Mucosa of stomach (tissue), 1 donor: ENCODE data around the gene PPEF1.
"Not testable (repeated sequence)": the region's sequence is repeated elsewhere in the genome, so short reads cannot be mapped to it uniquely, and the experiment has no call there.

Experiments used
- H3K27me3 ChIP-seq: one replicate; pipeline ENCODE4 v1.7.0; 2013; ENCODE audit warnings: mild to moderate bottlenecking, low read length; ENCODE audit not compliant: control insufficient read depth, insufficient read depth
- H3K36me3 ChIP-seq: one replicate; pipeline ENCODE4 v1.7.0; 2013; ENCODE audit warnings: low read length; ENCODE audit not compliant: control insufficient read depth, insufficient read depth
- H3K4me1 ChIP-seq: one replicate; pipeline ENCODE4 v1.7.0; 2013; ENCODE audit warnings: mild to moderate bottlenecking, low read length; ENCODE audit not compliant: control insufficient read depth, insufficient read depth
- H3K4me3 ChIP-seq: one replicate; pipeline ENCODE4 v1.7.0; 2013; ENCODE audit warnings: low read length
- H3K9ac ChIP-seq: one replicate; pipeline ENCODE4 v1.7.0; 2013; ENCODE audit warnings: mild to moderate bottlenecking, low read length, moderate library complexity
- H3K9me3 ChIP-seq: one replicate; pipeline ENCODE4 v1.7.0; 2013; ENCODE audit warnings: mild to moderate bottlenecking, low read length, moderate library complexity; ENCODE audit not compliant: control insufficient read depth
- donor health status: Pancreatic carcinoma.

Gene PPEF1

DNA sequence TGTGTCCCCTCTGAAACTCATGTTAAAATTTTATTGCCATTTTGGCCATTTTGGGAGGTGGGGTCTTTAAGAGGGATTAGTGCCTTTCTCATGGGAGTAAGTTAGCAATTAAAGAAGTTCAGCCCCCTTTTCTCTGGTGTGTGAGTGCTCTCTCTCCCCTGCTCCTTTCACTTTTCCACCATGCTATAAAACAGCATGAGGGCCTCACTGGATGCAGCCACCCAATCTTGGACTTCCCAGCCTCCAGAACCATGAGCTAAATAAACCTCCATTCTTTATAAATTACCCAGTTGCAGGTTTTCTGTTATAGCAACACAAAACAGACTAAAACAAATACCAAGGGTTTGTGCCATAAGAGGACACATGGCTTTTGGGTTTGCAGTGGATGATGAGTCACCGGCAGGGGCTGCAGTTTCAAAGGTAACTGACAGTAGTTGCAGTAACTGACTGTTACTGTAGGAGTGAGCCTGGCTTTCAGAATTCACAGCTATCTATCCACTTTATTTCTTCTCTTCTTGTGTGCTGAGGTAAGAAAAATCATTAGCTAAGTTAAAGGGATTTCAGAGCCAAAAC, 121.5 kb downstream of the PPEF1 start:
- Histone ChIP-seq H3K9me3 (no peaks in the 10 kb centered on the region), H3K9ac (no peak overlapping the region), H3K4me1 (no peaks in the 10 kb centered on the region), H3K36me3 (no peaks in the 10 kb centered on the region), H3K27me3 (no peaks in the 10 kb centered on the region), H3K4me3 (no peak overlapping the region)

DNA sequence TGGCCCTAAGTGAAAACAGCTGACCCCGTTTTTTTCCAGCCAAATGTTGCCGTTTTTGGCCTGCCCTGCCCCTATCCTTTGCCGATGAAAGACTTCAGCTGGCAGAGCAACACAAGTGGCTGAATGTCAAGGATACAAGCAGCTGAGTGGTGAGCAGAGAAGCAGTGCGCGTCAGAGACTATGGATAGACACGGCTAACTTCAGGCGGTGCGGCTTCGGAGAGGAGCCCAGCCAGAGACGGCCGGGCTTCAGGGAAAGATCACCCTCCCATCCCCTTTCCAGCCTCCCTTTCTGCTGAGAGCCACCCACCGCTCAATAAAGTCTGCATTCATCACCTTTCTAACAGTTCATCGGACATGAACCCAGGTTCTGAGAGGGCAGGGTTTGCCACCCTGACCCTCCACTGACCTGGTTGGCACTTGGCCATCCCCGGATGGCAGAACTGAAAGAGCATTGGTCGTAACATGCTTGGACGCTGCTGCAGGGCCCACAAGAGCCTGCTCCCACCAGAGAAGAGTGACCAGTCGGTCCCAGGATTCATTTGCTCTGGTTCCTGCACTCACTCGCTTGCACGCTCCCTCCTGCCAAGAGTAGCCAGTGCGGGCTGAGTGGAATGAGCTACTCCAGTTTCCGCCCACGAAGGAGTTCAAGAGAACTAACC, 125.8 kb downstream of the PPEF1 start:
- no peak overlapping the region for H3K9ac ChIP-seq
- H3K27me3 ChIP-seq, result no peaks in the 10 kb centered on the region
- H3K4me1 ChIP-seq, result no peaks in the 10 kb centered on the region
- no peak overlapping the region for H3K4me3 ChIP-seq
- H3K36me3 ChIP-seq, result no peaks in the 10 kb centered on the region
- H3K9me3 ChIP-seq, result no peaks in the 10 kb centered on the region

DNA sequence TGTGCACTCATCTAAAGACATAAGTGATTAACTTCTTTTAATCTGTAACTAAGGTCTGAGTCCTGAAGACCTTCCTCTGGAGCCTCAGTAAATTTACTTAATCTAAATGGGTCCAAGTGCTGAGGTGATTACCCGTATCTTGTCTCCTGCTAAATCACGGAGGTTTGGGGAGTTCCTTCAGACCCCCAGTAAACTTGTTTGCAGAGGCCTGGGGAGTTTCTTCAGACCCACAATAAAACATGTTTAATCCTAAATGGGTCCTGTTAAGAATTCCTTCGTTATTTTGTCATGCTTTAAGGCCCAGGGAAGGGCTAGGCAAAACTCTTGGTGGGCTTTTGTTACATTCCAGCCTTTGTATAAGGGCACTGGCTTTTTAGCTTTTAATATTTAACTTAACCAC, 140.5 kb downstream of the PPEF1 start:
- H3K4me3 ChIP-seq, result not testable (repeated sequence)

DNA sequence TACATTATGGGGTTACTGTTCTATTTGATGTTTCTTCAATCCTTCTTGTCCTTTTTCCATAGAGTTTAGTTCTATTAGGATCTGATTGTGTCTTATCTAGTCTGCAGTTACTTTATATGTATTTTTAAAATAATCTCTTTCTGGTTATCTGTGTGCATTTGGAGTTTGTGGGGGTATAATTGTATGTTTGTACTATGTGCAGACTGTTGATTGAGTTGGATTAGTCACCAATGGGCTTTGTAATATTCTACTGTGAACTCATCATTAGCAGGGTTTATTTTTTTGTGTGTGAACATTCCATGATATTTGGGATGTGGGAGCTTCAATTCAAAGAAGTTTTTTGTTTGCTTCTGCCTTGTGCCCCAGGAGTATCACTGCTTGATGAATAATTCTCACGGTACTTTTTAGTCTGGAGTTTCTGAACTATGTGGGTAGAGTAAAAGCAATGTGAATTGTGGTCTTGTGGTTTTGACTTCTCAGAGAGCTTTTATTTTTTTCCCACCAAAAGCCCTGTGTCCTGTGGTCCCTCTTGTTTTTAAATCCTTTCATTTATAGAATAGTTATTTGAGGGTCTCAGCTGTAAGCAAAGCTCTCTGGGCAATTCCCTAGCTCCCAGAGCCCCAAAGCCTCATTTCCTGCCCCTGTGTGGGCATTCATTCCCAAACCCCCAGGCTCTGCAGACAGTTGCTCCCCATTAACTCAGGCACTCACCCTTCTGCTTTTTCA, 148.6 kb downstream of the PPEF1 start:
- Histone ChIP-seq H3K36me3 (no peaks in the 10 kb centered on the region), H3K9me3 (no peaks in the 10 kb centered on the region), H3K4me1 (no peaks in the 10 kb centered on the region), H3K9ac (no peak overlapping the region), H3K27me3 (no peaks in the 10 kb centered on the region), H3K4me3 (no peak overlapping the region)

More for the DNA sequence above, 140.5 kb downstream of the PPEF1 start:
- H3K4me1 ChIP-seq, H3K27me3 ChIP-seq, H3K9ac ChIP-seq, H3K36me3 ChIP-seq, H3K9me3 ChIP-seq: not testable (repeated sequence)

DNA sequence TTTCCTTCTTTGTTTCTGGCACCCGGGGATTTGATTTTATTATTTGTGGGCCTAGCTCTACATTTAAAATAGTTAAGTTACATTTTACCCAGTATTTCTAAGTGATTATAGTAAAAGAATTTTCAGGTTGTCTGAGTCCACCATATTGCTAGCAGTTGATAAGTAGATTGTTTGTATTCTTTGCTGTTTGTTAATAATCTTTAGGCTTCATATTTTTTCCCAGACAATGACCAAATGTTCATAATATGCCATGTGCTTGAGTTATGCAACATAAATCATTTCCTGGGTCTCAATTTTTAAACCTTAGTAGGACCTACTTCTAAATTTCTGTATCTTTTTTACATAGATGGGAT, 149.2 kb downstream of the PPEF1 start:
- Histone ChIP-seq H3K9ac (no peak overlapping the region), H3K36me3 (no peaks in the 10 kb centered on the region), H3K9me3 (no peaks in the 10 kb centered on the region)

DNA sequence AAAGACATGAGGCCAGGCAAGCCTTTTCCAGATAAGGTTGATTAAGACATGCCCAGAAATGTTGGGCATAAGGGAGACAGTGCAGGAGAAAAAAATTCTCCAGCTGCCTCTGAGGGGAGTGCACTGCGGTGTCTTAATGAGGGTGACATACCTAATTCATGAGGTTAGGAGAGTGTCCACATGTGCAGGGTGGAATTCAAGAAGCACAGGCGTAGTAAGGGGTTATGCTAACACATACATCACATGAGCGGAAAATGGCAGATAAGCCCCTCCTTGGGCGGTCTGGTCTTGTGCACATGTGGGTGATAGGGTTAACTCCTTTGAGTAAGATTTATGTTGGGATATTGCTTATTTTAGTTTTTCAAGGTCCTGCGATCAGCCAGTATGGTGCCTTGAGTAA, 154.1 kb downstream of the PPEF1 start:
- no peak overlapping the region for H3K4me3 ChIP-seq
- H3K9ac ChIP-seq, result no peak overlapping the region
- H3K36me3 ChIP-seq, result no peaks in the 10 kb centered on the region
- no peaks in the 10 kb centered on the region for H3K27me3 ChIP-seq
- no peaks in the 10 kb centered on the region for H3K9me3 ChIP-seq
- H3K4me1 ChIP-seq, result no peaks in the 10 kb centered on the region

More for the DNA sequence above, 149.2 kb downstream of the PPEF1 start:
- Histone ChIP-seq H3K4me1 (no peaks in the 10 kb centered on the region), H3K4me3 (no peak overlapping the region), H3K27me3 (no peaks in the 10 kb centered on the region)

DNA sequence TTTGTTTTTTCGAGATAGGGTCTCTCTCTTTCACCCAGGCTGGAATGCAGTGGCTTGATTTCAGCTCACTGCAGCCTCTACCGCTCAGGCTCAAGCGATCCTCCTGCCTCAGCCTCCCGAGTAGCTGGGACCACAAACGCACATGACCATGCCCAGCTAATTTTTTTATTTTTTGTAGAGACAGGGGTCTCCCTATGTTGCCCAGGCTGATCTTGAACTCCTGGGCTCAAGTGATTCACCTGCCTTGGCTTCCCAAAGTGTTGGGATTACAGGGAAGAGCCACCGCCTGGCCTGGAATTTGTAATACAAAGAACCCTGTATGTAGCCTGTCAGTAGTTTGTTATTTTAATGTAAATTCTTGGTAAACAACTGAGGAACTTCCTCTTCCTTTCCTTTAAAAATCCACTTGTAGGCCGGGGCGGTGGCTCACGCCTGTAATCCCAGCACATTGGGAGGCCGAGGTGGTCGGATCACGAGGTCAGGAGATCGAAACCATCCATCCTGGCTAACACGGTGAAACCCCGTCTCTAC, 157.0 kb downstream of the PPEF1 start:
- H3K27me3 ChIP-seq, result no peaks in the 10 kb centered on the region
- no peak overlapping the region for H3K4me3 ChIP-seq
- no peaks in the 10 kb centered on the region for H3K36me3 ChIP-seq
- no peak overlapping the region for H3K9ac ChIP-seq
- H3K9me3 ChIP-seq, result no peaks in the 10 kb centered on the region
- H3K4me1 ChIP-seq, result no peaks in the 10 kb centered on the region

DNA sequence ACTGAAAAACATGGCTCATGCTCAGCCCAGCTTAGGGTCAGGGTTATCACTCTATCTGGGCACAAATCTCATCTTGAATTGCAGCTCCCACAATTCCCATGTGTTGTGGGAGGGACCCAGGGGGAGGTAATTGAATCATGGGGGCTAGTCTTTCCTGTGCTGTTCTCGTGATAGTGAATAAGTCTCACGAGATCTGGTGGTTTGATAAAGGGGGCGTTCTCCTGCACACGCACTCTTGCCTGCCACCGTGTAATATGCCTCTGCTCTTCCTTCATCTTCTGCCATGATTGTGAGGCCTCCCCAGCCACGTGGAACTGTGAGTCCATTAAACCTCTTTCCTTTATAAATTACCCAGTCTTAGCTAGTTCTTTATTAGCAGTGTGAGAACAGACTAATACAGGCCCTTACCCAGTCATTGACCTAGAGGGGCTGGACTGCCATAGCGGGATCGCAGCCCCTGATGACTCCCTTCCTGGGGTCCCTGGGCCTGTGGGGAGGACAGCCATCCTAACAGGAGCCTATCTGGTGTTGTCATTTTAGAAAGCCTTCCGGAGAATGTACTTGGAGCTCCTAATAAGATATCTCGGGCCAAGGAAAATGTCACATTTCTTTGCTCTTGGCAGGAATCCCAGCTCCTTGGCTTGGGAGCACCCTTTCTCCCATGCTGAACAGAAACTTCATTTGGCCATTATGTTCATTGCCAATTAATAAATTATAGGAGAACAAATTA, 163.9 kb downstream of the PPEF1 start:
- Histone ChIP-seq H3K36me3 (no peaks in the 10 kb centered on the region), H3K4me3 (no peak overlapping the region), H3K27me3 (no peaks in the 10 kb centered on the region), H3K9me3 (no peaks in the 10 kb centered on the region), H3K4me1 (peaks cover 4% of the 10 kb centered on the region), H3K9ac (no peak overlapping the region)

DNA sequence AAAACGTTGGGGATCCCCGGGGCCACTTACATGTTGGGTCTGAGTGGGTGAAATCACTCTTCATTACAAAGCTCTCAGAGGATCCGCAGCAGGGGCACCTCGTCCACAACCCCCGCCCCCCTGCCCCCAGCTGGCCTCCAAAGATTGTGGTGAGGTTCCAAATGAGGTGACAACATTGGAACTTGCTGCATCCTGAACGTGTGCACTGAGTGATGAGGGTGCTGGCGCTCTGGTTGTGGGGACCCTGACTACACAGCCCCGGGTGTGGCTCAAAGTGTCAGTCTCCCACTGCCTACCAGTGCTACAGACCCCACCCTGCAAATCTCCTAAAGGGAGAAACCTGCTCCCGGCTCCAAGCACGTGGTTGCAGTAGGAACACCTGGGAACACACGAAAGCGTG, 164.5 kb downstream of the PPEF1 start:
- no peak overlapping the region for H3K4me3 ChIP-seq
- no peaks in the 10 kb centered on the region for H3K36me3 ChIP-seq
- H3K4me1 ChIP-seq, result peaks cover 4% of the 10 kb centered on the region
- no peak overlapping the region for H3K9ac ChIP-seq
- H3K9me3 ChIP-seq, result no peaks in the 10 kb centered on the region
- H3K27me3 ChIP-seq, result no peaks in the 10 kb centered on the region

DNA sequence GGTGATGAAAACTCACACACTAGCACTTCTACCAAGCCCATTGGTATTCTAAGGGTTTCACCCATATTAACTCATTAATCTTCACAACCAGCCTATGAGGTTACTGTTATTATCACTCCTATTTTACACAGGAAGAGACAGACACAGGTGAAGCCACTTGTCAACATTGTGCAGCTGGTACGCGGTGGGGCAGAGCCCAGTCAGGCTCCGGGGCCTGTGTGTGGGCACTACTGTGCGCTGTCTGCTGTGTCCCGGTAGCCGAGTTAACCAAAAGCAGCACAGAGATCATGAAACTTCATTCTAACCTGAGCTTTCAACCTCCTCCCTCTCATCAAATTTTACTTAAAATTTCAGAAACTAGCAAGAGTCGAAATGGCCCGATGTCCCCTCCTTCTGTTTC, 165.2 kb downstream of the PPEF1 start:
- Histone ChIP-seq H3K9me3 (no peaks in the 10 kb centered on the region), H3K4me1 (peaks cover 4% of the 10 kb centered on the region), H3K27me3 (no peaks in the 10 kb centered on the region), H3K9ac (no peak overlapping the region), H3K4me3 (no peak overlapping the region), H3K36me3 (no peaks in the 10 kb centered on the region)

DNA sequence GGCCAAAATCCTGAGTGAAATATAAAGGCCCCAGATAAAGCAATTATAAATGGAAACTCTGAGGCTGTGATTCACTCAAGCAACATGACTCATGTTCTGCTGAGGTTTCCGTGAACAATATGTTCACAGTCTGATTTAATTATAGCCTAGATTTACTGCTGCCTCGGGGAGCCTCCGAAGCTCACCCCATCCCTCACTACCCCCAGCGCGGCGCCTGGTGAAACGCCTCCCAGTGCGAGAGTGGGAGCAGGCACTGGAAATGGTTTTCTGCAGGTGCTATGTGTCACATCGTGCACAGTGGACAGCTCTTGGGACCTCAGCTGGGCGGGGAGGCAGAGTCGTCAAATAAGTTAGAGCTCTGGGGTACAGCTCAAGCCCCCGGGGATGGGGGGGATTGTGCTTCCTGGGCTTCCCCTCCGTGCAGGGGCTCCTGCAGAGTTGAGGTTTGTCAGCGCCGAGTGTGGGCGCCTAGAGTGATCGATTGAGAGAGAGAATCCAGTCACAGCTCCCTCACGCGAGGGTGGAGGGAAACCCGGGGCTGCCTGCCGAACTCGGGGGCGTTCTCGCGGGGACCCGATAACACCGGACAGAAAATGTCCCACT, 165.8 kb downstream of the PPEF1 start:
- Histone ChIP-seq H3K4me3 (no peak overlapping the region), H3K4me1 (peaks cover 4% of the 10 kb centered on the region), H3K27me3 (no peaks in the 10 kb centered on the region), H3K36me3 (no peaks in the 10 kb centered on the region), H3K9me3 (no peaks in the 10 kb centered on the region), H3K9ac (no peak overlapping the region)
